ENCODE data around the gene CUL9. TPM values are rescaled to one million over a fixed set of nuclear protein-coding genes. Genes with fewer than 3 reads are reported as not detected.
"Not testable (repeated sequence)": the region's sequence is repeated elsewhere in the genome, so short reads cannot be mapped to it uniquely, and the experiment has no call there.

The CUL9 gene
- total RNA-seq: 81.2 TPM
- 10 to 100 TPM; 22.5 to 26.0 (median 23.8) TPM for polyA plus RNA-seq

DNA sequence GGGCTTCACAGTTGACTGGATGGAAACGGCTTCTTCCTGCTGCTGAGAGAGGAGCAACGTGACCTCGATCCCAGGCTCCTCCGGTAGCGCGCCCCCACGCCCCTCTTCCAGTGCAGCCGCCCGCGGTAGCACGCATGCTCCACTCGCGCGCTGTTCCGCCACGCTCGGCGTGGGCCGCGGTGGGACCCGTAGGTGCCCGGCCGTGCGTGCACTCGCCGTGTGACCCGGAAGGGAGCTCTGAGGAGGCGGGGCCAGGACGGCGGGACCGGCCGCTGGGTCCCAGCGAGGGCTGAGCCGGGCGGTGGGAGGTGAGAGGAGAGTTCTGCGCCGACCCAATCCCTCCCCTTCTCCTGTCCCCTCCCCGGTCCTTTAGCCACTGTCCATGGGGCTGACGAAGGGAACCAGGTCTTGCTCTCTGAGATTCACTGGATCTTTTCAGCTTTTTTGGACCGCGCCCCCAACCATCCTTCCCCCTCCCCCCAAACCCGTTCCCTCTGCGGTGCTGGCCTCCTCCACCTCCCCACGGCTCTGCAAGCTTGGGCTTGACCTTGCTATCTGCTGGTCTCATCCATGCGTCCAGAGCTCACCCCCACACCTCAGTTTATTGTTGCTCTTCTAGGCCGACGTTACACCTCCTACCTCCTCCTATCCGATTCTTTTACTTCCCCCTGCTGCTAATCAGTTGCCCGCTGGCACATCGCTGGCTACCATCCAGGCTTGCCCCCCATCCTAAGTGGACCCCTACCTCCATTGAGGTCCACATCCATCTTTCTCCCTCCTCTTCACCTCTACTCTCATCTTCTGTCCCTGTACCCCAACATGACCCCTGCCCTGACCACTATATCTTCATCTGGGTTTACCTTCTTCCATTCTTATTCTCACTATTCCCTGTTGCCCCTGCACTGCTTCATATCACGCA, at the start of gene CUL9:
Gene CUL9 (plus strand): TSS at position 255 of the 919 bp plus-strand sequence. CDS start 2,115 bp downstream, outside the sequence.
- DNase-seq (peak; percentile 78 to 85 (median 80)), ATAC-seq (ENCODE audit: low read depth in 2 of 2) (peak; percentile 90 to 93)
- Mint-ChIP-seq H3K27me3 (no peaks in the 10 kb centered on the region), H3K36me3 (peaks cover 18% of the 10 kb centered on the region), H3K4me1 (peaks cover 11 to 61% (median 35%) of the 10 kb centered on the region in 4 donors), H3K27ac (peak within 1 kb of the TSS; percentile 89 to 99 (median 91)), H3K4me3 (peak within 1 kb of the TSS; percentile 90 to 97 (median 92)), H3K9me3 (peaks cover 0 to 3% (median 0%) of the 10 kb centered on the region in 7 donors)
- Histone ChIP-seq H3K27me3 (ENCODE audit: control insufficient read depth, insufficient read depth, low read length) (no peaks in the 10 kb centered on the region), H3K27ac (ENCODE audit: insufficient read depth, low read length, poor library complexity, severe bottlenecking) (peak within 1 kb of the TSS; percentile 73), H3K4me1 (ENCODE audit: control insufficient read depth, insufficient read depth, low read length, poor library complexity, severe bottlenecking) (peaks cover 48% of the 10 kb centered on the region), H3K36me3 (ENCODE audit: control insufficient read depth, insufficient read depth, low read length) (peaks cover 30% of the 10 kb centered on the region), H3K4me3 (ENCODE audit: low read depth, low read length) (peak within 1 kb of the TSS; percentile 74), H3K9me3 (ENCODE audit: control insufficient read depth in 2 of 2, low read length in 2 of 2) (no peaks in the 10 kb centered on the region)

DNA sequence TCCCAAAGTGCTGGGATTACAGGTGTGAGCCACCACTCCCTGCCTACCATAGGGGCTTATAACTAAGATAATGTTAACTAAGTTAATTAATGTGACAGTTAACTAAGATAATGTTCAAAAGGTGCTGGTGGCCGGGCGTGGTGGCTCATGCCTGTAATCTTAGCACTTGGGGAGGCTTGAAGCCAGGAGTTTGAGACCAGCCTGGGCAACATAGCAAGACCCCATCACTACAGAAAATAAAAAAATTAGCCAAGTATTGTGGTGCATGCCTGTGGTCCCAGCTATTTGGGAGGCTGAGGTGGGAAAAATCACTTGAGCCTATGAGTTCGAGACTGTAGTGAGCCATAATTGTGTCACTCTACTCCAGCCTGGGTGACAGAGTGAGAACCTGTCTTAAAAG, 43.7 kb upstream of the CUL9 start:
- H3K36me3 ChIP-seq (ENCODE audit: control insufficient read depth, insufficient read depth, low read length): no peaks in the 10 kb centered on the region
- no peak overlapping the region for H3K4me3 ChIP-seq (ENCODE audit: low read depth, low read length)
- Mint-ChIP-seq H3K4me1 (peaks cover 0 to 12% (median 0%) of the 10 kb centered on the region in 4 donors), H3K27me3 (no peaks in the 10 kb centered on the region), H3K36me3 (no peaks in the 10 kb centered on the region), H3K9me3 (no peaks in the 10 kb centered on the region), H3K27ac (no peak overlapping the region), H3K4me3 (no peak overlapping the region)
- ATAC-seq (ENCODE audit: low read depth in 2 of 2): no peak
- H3K27me3 ChIP-seq (ENCODE audit: control insufficient read depth, insufficient read depth, low read length): no peaks in the 10 kb centered on the region
- H3K27ac ChIP-seq (ENCODE audit: insufficient read depth, low read length, poor library complexity, severe bottlenecking): no peak overlapping the region
- H3K4me1 ChIP-seq (ENCODE audit: control insufficient read depth, insufficient read depth, low read length, poor library complexity, severe bottlenecking): peaks cover 2% of the 10 kb centered on the region
- no peak for DNase-seq
- H3K9me3 ChIP-seq (ENCODE audit: control insufficient read depth in 2 of 2, low read length in 2 of 2): no peaks in the 10 kb centered on the region

DNA sequence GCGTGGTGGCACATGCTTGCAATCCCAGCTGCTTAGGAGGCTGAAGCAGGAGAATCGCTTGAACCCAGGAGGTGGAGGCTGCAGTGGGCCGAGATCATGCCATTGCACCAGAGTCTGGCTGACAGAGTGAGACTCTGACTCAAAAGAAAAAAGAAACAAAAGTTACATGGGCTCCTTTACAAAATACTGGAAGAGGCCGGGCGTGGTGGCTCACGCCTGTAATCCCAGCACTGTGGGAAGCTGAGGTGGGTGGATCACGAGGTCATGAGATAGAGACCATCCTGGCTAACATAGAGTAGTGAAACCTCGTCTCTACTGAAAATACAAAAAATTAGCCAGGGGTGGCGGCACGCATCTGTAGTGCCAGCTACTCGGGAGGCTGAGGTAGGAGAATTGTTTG, 42.0 kb upstream of the CUL9 start:
- not testable (repeated sequence) for H3K27me3 ChIP-seq (ENCODE audit: control insufficient read depth, insufficient read depth, low read length); H3K9me3 ChIP-seq (ENCODE audit: control insufficient read depth in 2 of 2, low read length in 2 of 2); H3K27ac Mint-ChIP-seq; H3K4me3 ChIP-seq (ENCODE audit: low read depth, low read length); H3K4me1 ChIP-seq (ENCODE audit: control insufficient read depth, insufficient read depth, low read length, poor library complexity, severe bottlenecking); H3K36me3 ChIP-seq (ENCODE audit: control insufficient read depth, insufficient read depth, low read length); DNase-seq; H3K27me3 Mint-ChIP-seq; H3K4me3 Mint-ChIP-seq; ATAC-seq (ENCODE audit: low read depth in 2 of 2); H3K9me3 Mint-ChIP-seq; H3K36me3 Mint-ChIP-seq; H3K27ac ChIP-seq (ENCODE audit: insufficient read depth, low read length, poor library complexity, severe bottlenecking)
- peaks cover 0 to 16% (median 2%) of the 10 kb centered on the region in 4 donors for H3K4me1 Mint-ChIP-seq

DNA sequence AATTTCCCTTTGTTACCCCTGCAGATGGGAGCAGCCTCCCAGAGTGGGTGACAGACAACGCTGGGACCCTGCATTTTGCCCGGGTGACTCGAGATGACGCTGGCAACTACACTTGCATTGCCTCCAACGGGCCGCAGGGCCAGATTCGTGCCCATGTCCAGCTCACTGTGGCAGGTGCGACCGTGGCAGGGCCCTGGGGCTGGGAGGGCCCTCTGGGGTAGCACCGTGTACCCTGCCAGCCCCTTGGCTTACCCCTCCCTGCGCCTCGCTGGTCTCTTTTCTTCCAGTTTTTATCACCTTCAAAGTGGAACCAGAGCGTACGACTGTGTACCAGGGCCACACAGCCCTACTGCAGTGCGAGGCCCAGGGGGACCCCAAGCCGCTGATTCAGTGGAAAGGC, 40.4 kb upstream of the CUL9 start:
- H3K9me3 ChIP-seq (ENCODE audit: control insufficient read depth in 2 of 2, low read length in 2 of 2): no peaks in the 10 kb centered on the region
- no peak overlapping the region for H3K4me3 ChIP-seq (ENCODE audit: low read depth, low read length)
- Mint-ChIP-seq H3K27me3 (no peaks in the 10 kb centered on the region), H3K36me3 (no peaks in the 10 kb centered on the region), H3K27ac (no peak overlapping the region), H3K9me3 (no peaks in the 10 kb centered on the region), H3K4me1 (peaks cover 0 to 16% (median 2%) of the 10 kb centered on the region in 4 donors), H3K4me3 (no peak overlapping the region)
- no peak overlapping the region for H3K27ac ChIP-seq (ENCODE audit: insufficient read depth, low read length, poor library complexity, severe bottlenecking)
- DNase-seq (no peak), ATAC-seq (ENCODE audit: low read depth in 2 of 2) (no peak)
- peaks cover 9% of the 10 kb centered on the region for H3K4me1 ChIP-seq (ENCODE audit: control insufficient read depth, insufficient read depth, low read length, poor library complexity, severe bottlenecking)
- no peaks in the 10 kb centered on the region for H3K36me3 ChIP-seq (ENCODE audit: control insufficient read depth, insufficient read depth, low read length)
- H3K27me3 ChIP-seq (ENCODE audit: control insufficient read depth, insufficient read depth, low read length): no peaks in the 10 kb centered on the region

DNA sequence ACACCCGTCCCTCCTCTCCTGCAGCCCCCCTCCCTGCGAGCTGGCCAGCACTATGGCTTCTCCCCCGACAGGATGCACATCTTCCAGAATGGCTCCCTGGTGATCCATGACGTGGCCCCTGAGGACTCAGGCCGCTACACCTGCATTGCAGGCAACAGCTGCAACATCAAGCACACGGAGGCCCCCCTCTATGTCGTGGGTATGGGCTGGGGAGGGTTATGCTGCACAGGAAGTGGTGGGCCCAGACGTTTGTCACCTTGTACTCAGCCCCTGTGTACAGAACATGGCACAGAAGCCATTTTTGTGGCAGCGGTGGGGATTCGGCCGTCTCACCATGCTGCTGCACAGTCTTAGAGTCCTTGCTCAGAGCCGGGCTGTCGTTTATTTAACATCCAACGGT, 39.9 kb upstream of the CUL9 start:
- Mint-ChIP-seq H3K36me3 (no peaks in the 10 kb centered on the region), H3K27me3 (no peaks in the 10 kb centered on the region), H3K9me3 (no peaks in the 10 kb centered on the region), H3K4me3 (no peak overlapping the region), H3K4me1 (peaks cover 0 to 16% (median 2%) of the 10 kb centered on the region in 4 donors), H3K27ac (peak overlapping the region in 2 of 3 donors; percentile 89 to 90)
- H3K36me3 ChIP-seq (ENCODE audit: control insufficient read depth, insufficient read depth, low read length): no peaks in the 10 kb centered on the region
- DNase-seq: peak in 1 of 3 donors; percentile 17
- H3K4me3 ChIP-seq (ENCODE audit: low read depth, low read length): no peak overlapping the region
- no peaks in the 10 kb centered on the region for H3K9me3 ChIP-seq (ENCODE audit: control insufficient read depth in 2 of 2, low read length in 2 of 2)
- no peaks in the 10 kb centered on the region for H3K27me3 ChIP-seq (ENCODE audit: control insufficient read depth, insufficient read depth, low read length)
- H3K27ac ChIP-seq (ENCODE audit: insufficient read depth, low read length, poor library complexity, severe bottlenecking): no peak overlapping the region
- H3K4me1 ChIP-seq (ENCODE audit: control insufficient read depth, insufficient read depth, low read length, poor library complexity, severe bottlenecking): peaks cover 9% of the 10 kb centered on the region
- ATAC-seq (ENCODE audit: low read depth in 2 of 2): peak; percentile 38 to 45

DNA sequence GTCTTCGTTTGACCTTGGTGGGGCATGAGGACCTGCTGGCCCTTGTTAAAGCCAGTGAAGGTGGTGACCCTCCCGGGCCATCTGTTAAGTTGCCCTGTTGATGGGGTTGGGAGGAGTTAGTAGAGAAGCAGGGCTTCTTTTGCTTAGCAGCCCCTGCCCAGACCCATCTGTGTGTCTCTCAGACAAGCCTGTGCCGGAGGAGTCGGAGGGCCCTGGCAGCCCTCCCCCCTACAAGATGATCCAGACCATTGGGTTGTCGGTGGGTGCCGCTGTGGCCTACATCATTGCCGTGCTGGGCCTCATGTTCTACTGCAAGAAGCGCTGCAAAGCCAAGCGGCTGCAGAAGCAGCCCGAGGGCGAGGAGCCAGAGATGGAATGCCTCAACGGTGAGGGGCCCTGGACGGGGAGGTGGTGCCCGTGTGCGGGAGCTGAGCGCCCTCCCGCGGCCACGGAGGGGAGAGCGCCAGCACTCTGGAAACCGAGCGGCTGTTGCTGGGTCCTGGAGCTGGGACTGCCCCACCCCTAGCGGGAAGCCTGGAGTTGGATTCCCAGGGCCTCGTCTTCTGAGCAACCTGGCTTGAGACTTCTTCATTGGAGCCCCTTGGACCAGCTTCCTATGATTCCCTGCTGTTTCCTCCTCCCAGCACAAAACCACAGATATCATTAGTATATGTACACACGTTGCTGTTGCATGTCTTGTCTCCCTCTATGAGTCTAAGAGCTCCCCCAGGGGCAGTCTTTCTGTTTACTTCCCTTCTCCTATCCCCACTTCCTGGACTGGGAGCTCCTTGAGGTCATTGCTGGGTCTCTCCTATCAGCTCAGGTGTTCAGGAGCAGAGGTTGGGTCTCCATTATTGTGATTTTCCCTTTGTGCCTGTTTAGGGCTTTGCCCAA, 38.5 kb upstream of the CUL9 start:
- peaks cover 0 to 16% (median 2%) of the 10 kb centered on the region in 4 donors for H3K4me1 Mint-ChIP-seq
- no peaks in the 10 kb centered on the region for H3K9me3 ChIP-seq (ENCODE audit: control insufficient read depth in 2 of 2, low read length in 2 of 2)
- H3K36me3 Mint-ChIP-seq: no peaks in the 10 kb centered on the region
- H3K4me1 ChIP-seq (ENCODE audit: control insufficient read depth, insufficient read depth, low read length, poor library complexity, severe bottlenecking): peaks cover 9% of the 10 kb centered on the region
- no peaks in the 10 kb centered on the region for H3K36me3 ChIP-seq (ENCODE audit: control insufficient read depth, insufficient read depth, low read length)
- H3K27me3 Mint-ChIP-seq: no peaks in the 10 kb centered on the region
- H3K4me3 Mint-ChIP-seq: peak overlapping the region in 1 of 4 donors; percentile 22
- no peak overlapping the region for H3K27ac ChIP-seq (ENCODE audit: insufficient read depth, low read length, poor library complexity, severe bottlenecking)
- H3K27ac Mint-ChIP-seq: peak overlapping the region in 2 of 3 donors; percentile 42 to 47
- peak; percentile 54 to 73 (median 70) for DNase-seq
- H3K4me3 ChIP-seq (ENCODE audit: low read depth, low read length): no peak overlapping the region
- ATAC-seq (ENCODE audit: low read depth in 2 of 2): peak; percentile 75 to 87
- H3K9me3 Mint-ChIP-seq: no peaks in the 10 kb centered on the region
- H3K27me3 ChIP-seq (ENCODE audit: control insufficient read depth, insufficient read depth, low read length): no peaks in the 10 kb centered on the region

DNA sequence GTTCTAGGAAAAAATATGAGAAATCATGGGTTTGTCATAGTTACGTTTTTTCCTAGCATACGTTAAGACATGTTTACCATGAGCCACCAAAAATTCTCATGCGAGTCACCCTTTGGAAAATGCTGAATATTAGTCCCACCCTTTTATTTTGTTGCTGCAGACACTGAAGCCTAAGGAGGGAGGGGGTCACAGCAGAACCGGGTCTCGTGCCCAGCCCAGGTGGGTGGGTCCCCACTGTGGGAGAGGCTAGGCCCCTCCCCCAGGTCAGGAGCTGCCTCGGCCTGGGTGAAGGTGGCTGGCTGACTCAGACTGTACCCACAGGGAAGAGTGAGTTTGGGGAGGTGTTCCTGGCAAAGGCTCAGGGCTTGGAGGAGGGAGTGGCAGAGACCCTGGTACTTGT, 37.1 kb upstream of the CUL9 start:
- H3K4me1 ChIP-seq (ENCODE audit: control insufficient read depth, insufficient read depth, low read length, poor library complexity, severe bottlenecking): peaks cover 9% of the 10 kb centered on the region
- Mint-ChIP-seq H3K4me3 (no peak overlapping the region), H3K36me3 (no peaks in the 10 kb centered on the region), H3K9me3 (no peaks in the 10 kb centered on the region), H3K27ac (no peak overlapping the region), H3K27me3 (no peaks in the 10 kb centered on the region), H3K4me1 (peaks cover 0 to 16% (median 2%) of the 10 kb centered on the region in 4 donors)
- DNase-seq (no peak), ATAC-seq (ENCODE audit: low read depth in 2 of 2) (no peak)
- no peaks in the 10 kb centered on the region for H3K27me3 ChIP-seq (ENCODE audit: control insufficient read depth, insufficient read depth, low read length)
- no peaks in the 10 kb centered on the region for H3K36me3 ChIP-seq (ENCODE audit: control insufficient read depth, insufficient read depth, low read length)
- H3K4me3 ChIP-seq (ENCODE audit: low read depth, low read length): no peak overlapping the region
- no peaks in the 10 kb centered on the region for H3K9me3 ChIP-seq (ENCODE audit: control insufficient read depth in 2 of 2, low read length in 2 of 2)
- no peak overlapping the region for H3K27ac ChIP-seq (ENCODE audit: insufficient read depth, low read length, poor library complexity, severe bottlenecking)
